A549 treated with RU486 at 1 μM for 4 hours (cell line): Measurements from ENCODE around the gene BEND5. TPM values are rescaled to one million over a fixed set of nuclear protein-coding genes. Genes with fewer than 3 reads are reported as not detected.

Experiments
- total RNA-seq: library from RNA; stranded (reverse); fragments of 200-300 nt; extraction: Qiagen RNA extraction; gene quantifications from 5 replicates; pipeline ENCODE4 v1.2.3, GENCODE V29; 2022; ENCODE audit warnings: low read depth

Gene BEND5
- not detected in 5 replicates for total RNA-seq

GRCh38 chr1:48776393-48777218 lies at the start of gene BEND5:
BEND5 (minus strand) TSS chr1:48776891; CDS start chr1:48776831, 60 bp downstream.

